Naive thymus-derived CD8-positive, alpha-beta T cell (primary cell): ENCODE measurements around the gene PFAS. TPM values are rescaled to one million over a fixed set of nuclear protein-coding genes. Genes with fewer than 3 reads are reported as not detected.

Experiments
- ATAC-seq, 2 donors: fragments of 150-1000 bp; cut with Tn5 transposase in 1 of 2; sonication (Bioruptor Pico), chemical (Tn5 transposase) in 1 of 2; 1 replicate in 1 of 2; 2 replicates in 1 of 2; pipeline ENCODE4 v1.10.0; 2021; ENCODE audit warnings: mild to moderate bottlenecking in 2 of 2, moderate library complexity in 2 of 2
- POLR2A ChIA-PET: fragments of 350-600 bp; sonication (Branson Sonifier 250); formaldehyde crosslinking; loops from one replicate; lab custom pipeline; 2021; ENCODE audit warnings: antibody characterized with exemption; lab: Charles Lee
- DNase-seq, 10 donors: peaks; one replicate each; pipeline versions ENCODE4 v3.0.0 to v3.0.0-alpha.2; 2020 to 2022
- H3K27ac Mint-ChIP-seq, 10 donors: one replicate each; pipeline ENCODE4 v1.8.0; 2020 to 2022; ENCODE audit warnings: mild to moderate bottlenecking in 10 of 10, mixed read lengths in 10 of 10, moderate library complexity in 4 of 10, inconsistent platforms in 1 of 10
- H3K27me3 Mint-ChIP-seq, 5 donors: one replicate each; pipeline ENCODE4 v1.8.0; 2021 to 2022; ENCODE audit warnings: mixed read lengths in 5 of 5
- H3K36me3 Mint-ChIP-seq, 3 donors: one replicate each; pipeline ENCODE4 v1.8.0; 2020 to 2022; ENCODE audit warnings: mixed read lengths in 3 of 3, mild to moderate bottlenecking in 2 of 3, inconsistent platforms in 1 of 3
- H3K4me1 Mint-ChIP-seq, 4 donors: one replicate each; pipeline ENCODE4 v1.8.0; 2021 to 2022; ENCODE audit warnings: mixed read lengths in 4 of 4
- H3K4me3 Mint-ChIP-seq, 10 donors: one replicate each; pipeline ENCODE4 v1.8.0; 2020 to 2022; ENCODE audit warnings: mild to moderate bottlenecking in 10 of 10, mixed read lengths in 10 of 10, moderate library complexity in 6 of 10, inconsistent platforms in 1 of 10
- H3K9me3 Mint-ChIP-seq, 9 donors: one replicate each; pipeline ENCODE4 v1.8.0; 2020 to 2022; ENCODE audit warnings: mixed read lengths in 9 of 9, mild to moderate bottlenecking in 3 of 9, inconsistent platforms in 1 of 9, moderate library complexity in 1 of 9
- polyA plus RNA-seq, 3 donors: library from polyadenylated mRNA; unstranded; fragments of 300-500 nt; fragmentation: Illumina TruSeq; gene quantifications; one replicate each; pipeline ENCODE4 v1.2.3, GENCODE V29; 2021
- total RNA-seq, 8 experiments: library from RNA in 2 of 8; stranded (reverse) in 2 of 8; gene quantifications; one replicate each; pipeline ENCODE4 v1.2.3 and lab custom pipeline; 2021 to 2026

Gene PFAS
- total and polyA plus RNA-seq, 5 experiments from 2014 or later = 10.1 to 44.0 (median 20.9) TPM

- DNase-seq (no peak), ATAC-seq (no peak)
- H3K27ac Mint-ChIP-seq = peak overlapping the region in 3 of 10 donors; percentile 9 to 83 (median 53)
- no peaks in the 10 kb centered on the region for H3K27me3 Mint-ChIP-seq
- POLR2A ChIA-PET = no interaction called here
- no peak overlapping the region for H3K4me3 Mint-ChIP-seq
- H3K36me3 Mint-ChIP-seq = peaks cover 0 to 2% (median 0%) of the 10 kb centered on the region in 3 donors
- peaks cover 0 to 7% (median 0%) of the 10 kb centered on the region in 4 donors for H3K4me1 Mint-ChIP-seq
- no peaks in the 10 kb centered on the region for H3K9me3 Mint-ChIP-seq
Observed at GRCh38 chr17:8275421-8276290, 26.6 kb downstream of the PFAS start.

- peaks cover 0 to 2% (median 0%) of the 10 kb centered on the region in 3 donors for H3K36me3 Mint-ChIP-seq
- DNase-seq (no peak), ATAC-seq (no peak)
- no peak overlapping the region for H3K4me3 Mint-ChIP-seq
- H3K27me3 Mint-ChIP-seq = no peaks in the 10 kb centered on the region
- peak overlapping the region in 2 of 10 donors; percentile 8 to 60 for H3K27ac Mint-ChIP-seq
- POLR2A ChIA-PET = interaction anchor here (1.0 kb wide), 1 partner anchor 18 kb away, joined by 4 read pairs; the partner anchor contains the start of gene SLC25A35
- no peaks in the 10 kb centered on the region for H3K9me3 Mint-ChIP-seq
- peaks cover 0 to 7% (median 0%) of the 10 kb centered on the region in 4 donors for H3K4me1 Mint-ChIP-seq
Observed at GRCh38 chr17:8277317-8277716, 28.2 kb downstream of the PFAS start.

GRCh38 chr17:8282345-8282744, 33.3 kb downstream of the PFAS start:
- DNase-seq = no peak
- POLR2A ChIA-PET = interaction anchor here (0.6 kb wide), 2 partner anchors 68 to 119 kb away, joined by 3 to 4 read pairs; no protein-coding TSS in a partner anchor
- no peak for ATAC-seq
- Mint-ChIP-seq H3K27me3 (no peaks in the 10 kb centered on the region), H3K9me3 (no peaks in the 10 kb centered on the region), H3K27ac (no peak overlapping the region), H3K4me3 (no peak overlapping the region), H3K4me1 (peaks cover 0 to 18% (median 1%) of the 10 kb centered on the region in 4 donors), H3K36me3 (no peaks in the 10 kb centered on the region)

GRCh38 chr17:8283356-8283755, 34.3 kb downstream of the PFAS start:
- Mint-ChIP-seq H3K27me3 (no peaks in the 10 kb centered on the region), H3K36me3 (no peaks in the 10 kb centered on the region), H3K27ac (peak overlapping the region in 1 of 10 donors; percentile 31), H3K9me3 (no peaks in the 10 kb centered on the region), H3K4me3 (no peak overlapping the region), H3K4me1 (peaks cover 6 to 28% (median 9%) of the 10 kb centered on the region in 4 donors)
- DNase-seq (no peak), ATAC-seq (no peak)
- POLR2A ChIA-PET = interaction anchor here (0.6 to 1.1 kb wide), 5 partner anchors 10 to 229 kb away, joined by 3 to 4 read pairs (median 3); partner anchors contain the start of gene BORCS6

- H3K27me3 Mint-ChIP-seq = no peaks in the 10 kb centered on the region
- no peak overlapping the region for H3K4me3 Mint-ChIP-seq
- H3K4me1 Mint-ChIP-seq = peaks cover 6 to 34% (median 11%) of the 10 kb centered on the region in 4 donors
- no peaks in the 10 kb centered on the region for H3K9me3 Mint-ChIP-seq
- POLR2A ChIA-PET = interaction anchor here (0.6 to 1.1 kb wide), 4 partner anchors 12 to 230 kb away, joined by 3 to 4 read pairs (median 3); partner anchors contain the start of gene BORCS6
- H3K27ac Mint-ChIP-seq = no peak overlapping the region
- DNase-seq (no peak), ATAC-seq (no peak)
- H3K36me3 Mint-ChIP-seq = no peaks in the 10 kb centered on the region
Observed at GRCh38 chr17:8284126-8284525, 35.0 kb downstream of the PFAS start.

GRCh38 chr17:8285270-8286181, 36.4 kb downstream of the PFAS start:
- Mint-ChIP-seq H3K27me3 (no peaks in the 10 kb centered on the region), H3K36me3 (peaks cover 0 to 2% (median 0%) of the 10 kb centered on the region in 3 donors), H3K9me3 (no peaks in the 10 kb centered on the region), H3K4me3 (peak overlapping the region in 1 of 10 donors; percentile 74), H3K4me1 (peaks cover 11 to 46% (median 25%) of the 10 kb centered on the region in 4 donors), H3K27ac (peak overlapping the region in 2 of 10 donors; percentile 12 to 61)
- ATAC-seq = no peak
- POLR2A ChIA-PET = interaction anchor here (0.7 to 1.2 kb wide), 3 partner anchors 23 to 272 kb away, joined by 3 to 6 read pairs (median 3); partner anchors contain the start of gene CTC1
- no peak for DNase-seq

GRCh38 chr17:8287651-8288335, 38.7 kb downstream of the PFAS start:
- Mint-ChIP-seq H3K36me3 (peaks cover 0 to 2% (median 0%) of the 10 kb centered on the region in 3 donors), H3K9me3 (no peaks in the 10 kb centered on the region), H3K27ac (peak overlapping the region; percentile 89 to 99 (median 96)), H3K4me3 (peak overlapping the region; percentile 93 to 99 (median 96)), H3K4me1 (peaks cover 13 to 56% (median 32%) of the 10 kb centered on the region in 4 donors), H3K27me3 (no peaks in the 10 kb centered on the region)
- ATAC-seq (no peak), DNase-seq (no peak)
- POLR2A ChIA-PET = interaction anchor here (1.0 to 1.9 kb wide), 8 partner anchors 40 to 168 kb away, joined by 3 to 36 read pairs (median 6); partner anchors contain the start of genes CTC1 and PFAS

GRCh38 chr17:8288336-8289102, 39.4 kb downstream of the PFAS start, which contains the start of gene RANGRF:
TSS of gene RANGRF (plus strand) at chr17:8288670. CDS start at chr17:8288789, 119 bp downstream.
- ATAC-seq = peak; percentile 94 to 96
- H3K27me3 Mint-ChIP-seq = no peaks in the 10 kb centered on the region
- H3K9me3 Mint-ChIP-seq = no peaks in the 10 kb centered on the region
- peak; percentile 61 to 87 (median 74) for DNase-seq
- peaks cover 15 to 58% (median 35%) of the 10 kb centered on the region in 4 donors for H3K4me1 Mint-ChIP-seq
- peak within 1 kb of the TSS; percentile 93 to 99 (median 96) for H3K4me3 Mint-ChIP-seq
- H3K36me3 Mint-ChIP-seq = peaks cover 0 to 2% (median 0%) of the 10 kb centered on the region in 3 donors
- peak within 1 kb of the TSS; percentile 89 to 99 (median 96) for H3K27ac Mint-ChIP-seq
- POLR2A ChIA-PET = interaction anchor here (0.6 to 1.9 kb wide), 14 partner anchors 40 to 373 kb away, joined by 3 to 36 read pairs (median 4); partner anchors contain the start of genes AURKB, CTC1 and PFAS

- DNase-seq (peak in 2 of 10 donors; percentile 38 to 56), ATAC-seq (no peak)
- Mint-ChIP-seq H3K27ac (peak overlapping the region; percentile 25 to 99 (median 96)), H3K27me3 (no peaks in the 10 kb centered on the region), H3K9me3 (no peaks in the 10 kb centered on the region), H3K36me3 (peaks cover 0 to 2% (median 0%) of the 10 kb centered on the region in 3 donors), H3K4me1 (peaks cover 15 to 58% (median 35%) of the 10 kb centered on the region in 4 donors), H3K4me3 (peak overlapping the region; percentile 93 to 99 (median 96))
- POLR2A ChIA-PET = interaction anchor here (0.6 to 1.9 kb wide), 14 partner anchors 41 to 374 kb away, joined by 3 to 36 read pairs (median 4); partner anchors contain the start of genes AURKB, CTC1 and PFAS
Observed at GRCh38 chr17:8289103-8289397, 40.0 kb downstream of the PFAS start.

GRCh38 chr17:8290043-8290442, 41.0 kb downstream of the PFAS start:
- H3K4me1 Mint-ChIP-seq = peaks cover 21 to 60% (median 42%) of the 10 kb centered on the region in 4 donors
- DNase-seq (no peak), ATAC-seq (no peak)
- H3K27me3 Mint-ChIP-seq = no peaks in the 10 kb centered on the region
- H3K27ac Mint-ChIP-seq = peak overlapping the region in 8 of 10 donors; percentile 30 to 97 (median 62)
- H3K36me3 Mint-ChIP-seq = peaks cover 0 to 2% (median 0%) of the 10 kb centered on the region in 3 donors
- POLR2A ChIA-PET = no interaction called here
- H3K4me3 Mint-ChIP-seq = peak overlapping the region; percentile 41 to 99 (median 96)
- H3K9me3 Mint-ChIP-seq = no peaks in the 10 kb centered on the region
